DND-41 (cell line): Measurements from ENCODE around the gene EXOC4.

Experiments
- CTCF ChIP-seq: IDR thresholded peaks from 2 replicates; pipeline ENCODE4 v1.5.1; 2012; ENCODE audit warnings: borderline replicate concordance, low read length, moderate library complexity, mild to moderate bottlenecking; ENCODE audit not compliant: poor library complexity, severe bottlenecking; ENCODE audit errors: extremely low read depth
- EZH2 ChIP-seq: IDR thresholded peaks from 3 replicates; pipeline ENCODE4 v1.6.1; 2012; ENCODE audit warnings: borderline replicate concordance, low read depth, mild to moderate bottlenecking, moderate library complexity, low read length, inconsistent platforms; ENCODE audit not compliant: severe bottlenecking

- TF ChIP-seq EZH2: no peak
- TF ChIP-seq CTCF: no peak
Observed at GRCh38 chr7:133776266-133776665, 523.4 kb downstream of the EXOC4 start.
